GM21447 (cell line): ENCODE results near the gene LRRC34.
A peak's percentile ranks its signal among the peaks of the same experiment; 100 is the strongest.

Source experiments
- ATAC-seq: cut with Tn5 transposase; IDR thresholded peaks from one replicate; pipeline ENCODE4 v1.9.1; 2021; ENCODE audit not compliant: unreplicated experiment

Gene LRRC34

GRCh38 chr3:169815590-169816150 is 3.0 kb upstream of the LRRC34 start:
- no peak for ATAC-seq

DNA sequence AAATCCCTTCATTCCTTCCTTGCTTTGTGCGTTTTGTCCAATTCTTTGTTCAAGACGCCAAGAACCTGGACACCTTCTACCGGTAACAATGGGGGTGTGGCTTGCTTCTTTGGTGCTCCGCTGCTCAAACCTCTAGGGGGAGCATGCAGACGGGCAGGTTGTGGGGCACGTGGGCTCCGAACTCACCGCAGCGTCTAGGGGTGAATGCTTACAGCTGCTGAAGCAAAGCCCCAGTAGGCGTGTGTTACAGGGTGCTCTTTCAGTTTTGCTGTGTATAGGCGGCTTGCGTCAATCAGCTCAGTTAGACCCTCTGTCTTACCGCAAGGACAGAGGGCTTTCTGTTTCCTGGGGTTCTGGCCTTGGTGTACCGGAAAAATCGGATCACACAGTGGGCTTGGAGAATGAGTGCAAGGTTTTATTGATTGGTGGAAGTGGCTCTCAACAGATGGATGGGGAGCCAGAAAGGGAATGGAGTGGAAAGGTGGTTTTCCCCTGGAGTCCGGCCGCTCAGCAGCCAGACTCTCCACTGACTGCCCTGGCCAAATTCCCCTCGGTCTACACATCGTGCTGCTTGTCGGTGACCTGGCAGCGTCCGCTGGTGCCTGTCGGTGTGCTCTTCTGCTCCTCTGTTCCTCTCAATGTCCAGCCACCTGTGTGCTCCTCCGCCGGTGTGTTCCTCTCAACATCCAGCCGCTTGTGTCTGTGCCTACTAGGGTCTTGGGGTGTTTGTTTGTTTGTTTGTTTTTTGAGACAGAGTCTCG is 1.2 kb upstream of the LRRC34 start:
- ATAC-seq, result peak; percentile 82

DNA sequence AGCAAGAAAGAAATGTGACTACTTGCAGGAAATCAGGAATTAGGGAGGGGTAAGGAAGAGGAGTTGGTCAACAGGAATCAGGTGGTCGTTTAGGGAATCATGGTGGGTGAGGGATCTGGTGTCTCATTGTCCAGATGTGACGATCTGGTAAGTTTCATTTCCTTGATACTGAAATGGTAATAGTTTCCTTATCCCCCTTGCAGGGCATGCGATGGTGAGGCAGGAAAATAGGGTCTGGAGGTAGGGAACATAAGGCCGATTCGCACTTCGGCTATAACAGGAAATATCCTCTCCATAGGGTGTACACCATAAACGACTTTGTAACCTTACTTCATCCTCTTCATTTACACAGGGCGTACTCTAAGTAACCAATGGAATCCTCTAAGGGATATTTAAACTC is 574 bp upstream of the LRRC34 start:
- no peak for ATAC-seq

DNA sequence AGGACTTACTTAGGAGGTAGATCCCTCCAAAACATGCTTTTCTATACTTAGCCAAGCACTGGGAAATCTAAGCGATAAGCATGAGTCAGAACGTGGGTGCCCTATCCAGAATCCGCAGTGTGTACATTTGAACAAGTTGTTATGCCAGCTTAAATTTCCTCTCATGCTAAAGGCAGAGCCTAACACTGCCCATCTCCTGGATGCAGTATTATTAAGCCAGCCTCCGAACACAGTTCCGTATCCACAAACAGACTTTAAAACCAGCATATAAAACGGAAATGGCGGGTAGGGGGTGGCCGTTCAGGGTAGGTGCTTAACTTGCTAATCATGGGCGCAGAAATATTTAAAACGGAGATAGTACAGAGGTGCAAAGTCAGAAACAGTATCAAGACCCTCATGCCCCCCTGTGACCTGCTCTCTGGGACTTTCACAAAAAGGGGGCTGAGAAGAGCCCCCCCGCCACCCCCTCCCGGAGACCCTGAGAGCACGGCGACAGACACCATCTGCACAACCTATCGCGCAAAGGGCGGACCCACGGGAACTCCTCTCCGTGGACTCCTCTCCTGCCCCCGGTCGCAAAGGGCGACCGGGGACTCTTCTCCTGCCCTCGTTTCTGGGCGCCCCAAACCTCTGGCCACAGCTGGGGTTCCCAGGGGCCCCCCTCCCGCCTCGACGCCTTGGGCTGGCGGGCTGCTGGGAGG is 923 bp downstream of the LRRC34 start:
- peak; percentile 7 for ATAC-seq

- no peak for ATAC-seq
These were observed 3.4 kb downstream of the LRRC34 start for GRCh38 chr3:169809230-169809795.

DNA sequence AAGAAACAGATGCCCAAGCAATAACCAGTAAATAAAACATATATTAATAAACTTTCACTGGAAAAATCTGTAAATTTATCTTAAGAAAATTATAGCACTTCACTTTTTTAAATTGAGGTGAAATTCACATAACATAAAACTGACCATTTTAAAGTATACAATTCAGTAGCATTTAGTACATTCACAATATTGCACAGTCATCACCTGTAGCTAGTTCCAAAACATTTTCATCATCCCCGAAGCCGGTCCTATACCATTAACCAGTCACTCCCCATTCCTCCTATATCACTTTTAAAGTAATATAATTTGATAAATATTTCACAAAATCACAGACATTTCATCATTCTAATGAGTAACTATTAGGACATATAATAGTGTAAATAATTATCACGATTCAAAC is 8.0 kb downstream of the LRRC34 start:
- no peak for ATAC-seq

- ATAC-seq, result no peak
These were observed 20.3 kb downstream of the LRRC34 start for GRCh38 chr3:169792359-169792758.

DNA sequence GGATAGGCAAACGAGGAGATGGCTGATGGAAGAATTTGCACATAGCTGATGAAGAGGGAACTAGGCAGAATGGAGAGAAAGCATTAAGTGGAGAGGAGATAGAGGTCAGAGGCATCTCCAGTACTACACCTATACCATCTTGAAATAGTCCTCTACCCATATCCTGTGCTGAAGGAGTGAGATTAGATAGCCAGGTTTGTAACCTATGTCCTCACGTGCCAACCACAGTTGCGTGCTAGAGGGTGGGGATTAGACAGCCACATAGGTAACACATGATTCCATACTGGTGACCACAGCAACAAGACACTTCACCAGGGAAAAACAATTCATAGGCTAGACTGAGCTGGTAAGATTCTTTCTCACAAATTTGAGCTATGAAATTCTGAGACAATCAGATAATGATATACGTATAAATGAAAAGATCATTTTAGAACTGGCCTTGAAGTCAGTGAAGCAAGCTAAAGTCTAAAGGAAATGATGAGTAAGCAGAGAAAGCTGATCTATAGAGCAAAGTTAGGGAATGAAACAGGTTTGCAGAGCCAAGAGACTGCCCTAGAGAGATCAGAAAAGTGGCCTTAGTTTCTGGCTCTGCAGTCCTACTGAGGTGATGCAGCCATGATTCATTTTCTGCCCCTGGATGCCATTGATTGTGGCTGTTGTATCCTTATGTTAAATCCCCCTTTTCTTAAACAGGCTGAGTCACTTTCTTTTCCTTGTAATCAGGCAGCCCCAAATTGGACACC is 21.8 kb downstream of the LRRC34 start:
- no peak for ATAC-seq

- no peak for ATAC-seq
These were observed 22.5 kb downstream of the LRRC34 start for GRCh38 chr3:169790219-169790618.

DNA sequence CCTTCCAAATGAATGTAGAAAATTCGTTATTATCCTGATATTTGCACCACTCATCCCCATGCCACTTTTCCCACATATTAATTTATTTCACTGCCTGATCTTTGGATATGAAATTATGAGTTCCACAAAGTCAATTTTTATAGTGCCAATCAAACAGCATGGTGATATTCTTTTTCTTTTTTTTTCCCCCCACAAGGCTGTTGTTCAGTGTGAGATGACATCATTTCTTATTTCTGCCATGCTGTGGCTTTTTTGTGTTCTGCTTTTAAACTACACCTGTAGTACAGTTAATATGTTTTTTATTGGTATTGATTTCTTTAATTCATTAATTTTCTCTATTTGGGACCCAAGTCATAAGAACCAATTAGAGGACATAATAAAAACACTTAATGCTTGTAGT is 24.9 kb downstream of the LRRC34 start:
- no peak for ATAC-seq

GRCh38 chr3:169787120-169787519 is 25.6 kb downstream of the LRRC34 start:
- no peak for ATAC-seq

GRCh38 chr3:169781209-169781855 is 31.4 kb downstream of the LRRC34 start:
- ATAC-seq, result no peak

DNA sequence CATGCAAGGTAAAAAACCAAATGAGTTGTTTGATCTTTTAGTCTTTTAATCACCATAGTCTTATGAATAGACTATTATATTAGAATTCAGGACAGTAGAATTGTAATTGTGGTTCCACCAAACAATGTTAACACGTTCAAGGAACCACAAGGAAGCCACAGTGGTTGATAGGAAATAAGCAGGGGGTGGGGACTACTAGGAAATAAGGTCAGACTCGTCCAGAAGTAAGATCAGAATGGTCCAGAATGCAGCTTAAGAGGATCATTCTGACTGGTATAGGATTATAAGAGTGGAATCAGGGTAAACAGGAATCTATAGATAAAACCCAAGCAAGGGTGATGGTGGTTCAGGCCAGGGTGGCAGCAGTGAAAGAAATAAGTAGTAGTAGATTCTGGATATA is 32.0 kb downstream of the LRRC34 start:
- no peak for ATAC-seq

GRCh38 chr3:169777822-169778221 is 34.9 kb downstream of the LRRC34 start:
- no peak for ATAC-seq

GRCh38 chr3:169774186-169774585 is 38.5 kb downstream of the LRRC34 start:
- no peak for ATAC-seq

DNA sequence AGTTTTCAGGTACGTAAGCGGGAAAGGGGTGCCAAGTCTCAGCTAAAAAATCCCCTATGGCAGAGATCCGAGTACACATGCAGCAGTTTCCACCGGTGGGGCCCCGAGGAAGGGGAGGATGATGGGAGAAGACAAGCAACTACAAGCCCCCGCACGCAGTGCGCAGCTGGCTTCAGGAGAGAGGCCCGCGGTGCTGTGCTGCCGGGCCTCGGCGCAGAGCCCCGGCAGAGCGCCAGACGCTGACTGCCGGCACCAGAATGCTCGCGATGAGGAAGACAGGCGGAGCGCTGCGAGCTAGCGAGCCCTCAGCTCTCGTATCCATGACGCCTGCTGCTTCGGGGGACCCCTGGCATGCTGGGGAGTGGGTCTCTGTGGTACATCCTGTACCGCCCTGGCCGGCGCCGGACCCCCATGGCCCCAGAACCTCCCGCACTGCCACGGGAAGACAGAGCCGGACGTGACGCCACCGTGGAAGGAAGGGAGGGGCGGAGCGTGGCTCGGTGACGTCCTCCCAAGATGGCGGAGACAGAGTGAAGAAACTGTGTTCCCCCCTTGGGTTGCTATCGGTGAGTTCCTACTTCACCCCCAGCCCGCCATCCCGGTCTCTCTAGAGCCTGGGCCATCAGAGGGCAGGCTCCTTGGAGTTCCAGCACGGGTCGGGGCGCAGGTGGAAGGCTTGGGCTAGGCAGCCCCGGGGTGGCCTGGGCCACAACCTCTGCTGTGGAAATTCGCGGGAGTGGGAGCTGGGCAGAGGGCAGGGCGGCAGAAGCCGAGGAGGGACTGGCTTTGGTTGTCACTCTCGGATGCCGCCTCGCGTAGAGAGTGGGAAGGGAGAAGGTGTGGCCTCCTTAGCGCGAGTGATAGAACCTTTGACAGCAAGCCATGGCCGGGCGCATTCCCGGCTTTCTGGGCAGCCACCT is 39.5 kb downstream of the LRRC34 start, which contains the start of gene MYNN:
Gene MYNN, plus strand, starts transcription at position 500 of the 920 bp plus-strand sequence. CDS start 900 bp downstream, outside the sequence.
- peak; percentile 82 for ATAC-seq

GRCh38 chr3:169772305-169772896 is 40.3 kb downstream of the LRRC34 start:
- peak; percentile 29 for ATAC-seq

DNA sequence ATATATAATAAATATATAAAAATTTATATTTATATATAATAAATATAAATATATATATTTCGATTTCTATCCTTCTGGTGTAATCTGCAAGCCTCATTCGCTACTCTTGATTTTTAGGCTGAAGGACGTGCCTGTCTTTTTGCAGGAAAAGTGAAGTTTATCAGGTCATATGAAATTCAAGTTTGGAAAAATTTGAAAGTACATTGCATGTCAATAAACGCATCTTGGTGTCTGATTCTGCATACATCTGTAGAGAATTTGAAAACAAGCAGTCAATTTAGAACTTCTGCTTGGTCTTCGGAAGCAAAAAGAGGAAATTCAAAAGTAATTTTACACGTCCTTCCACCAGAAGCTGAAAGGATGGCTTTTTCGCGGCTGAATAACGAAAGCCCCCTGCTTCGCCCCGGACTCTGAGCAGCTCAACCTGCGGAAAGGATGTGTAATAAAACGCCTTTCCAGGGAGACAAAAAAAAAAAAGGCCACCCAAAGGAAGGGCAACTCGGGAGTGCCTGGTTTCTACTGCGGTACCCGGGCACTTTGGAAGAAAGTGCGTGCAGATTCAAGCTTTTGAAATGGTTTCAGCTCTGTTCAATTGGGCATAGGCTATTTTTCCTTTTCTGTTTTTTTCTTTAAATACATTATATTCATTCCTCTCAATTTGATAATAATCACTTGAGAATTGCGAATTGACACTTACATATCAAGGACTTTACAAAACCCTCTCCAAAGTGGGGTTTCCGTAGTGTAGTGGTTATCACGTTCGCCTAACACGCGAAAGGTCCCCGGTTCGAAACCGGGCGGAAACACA is 41.0 kb downstream of the LRRC34 start:
- ATAC-seq, result peak; percentile 13
